Cardiac muscle cell (in vitro differentiated cells and primary cell): ENCODE data around the gene BLCAP. TPM values are rescaled to one million over a fixed set of nuclear protein-coding genes. Genes with fewer than 3 reads are reported as not detected.

Source experiments
- DNase-seq, 2 donors: peaks; one replicate each; pipeline versions ENCODE4 v3.0.0 to v3.0.0-alpha.2; 2010 to 2017; ENCODE audit warnings: low read depth in 1 of 2, low spot score in 1 of 2
- H3K27ac ChIP-seq: fragments of 200-600 bp; sonication (generic); 2 replicates; pipeline ENCODE4 v1.5.1; 2016
- H3K27me3 ChIP-seq: fragments of 200-600 bp; sonication (generic); 2 replicates; pipeline ENCODE4 v1.6.0; 2016; ENCODE audit warnings: control low read depth
- H3K36me3 ChIP-seq: fragments of 200-600 bp; sonication (generic); 2 replicates; pipeline ENCODE4 v1.5.1; 2016; ENCODE audit warnings: control low read depth
- H3K4me1 ChIP-seq: fragments of 200-600 bp; sonication (generic); 2 replicates; pipeline ENCODE4 v1.8.1; 2017; ENCODE audit warnings: low read depth, mild to moderate bottlenecking, mixed run types
- H3K4me3 ChIP-seq: fragments of 200-600 bp; sonication (generic); 2 replicates; pipeline ENCODE4 v1.5.1; 2016; ENCODE audit warnings: mild to moderate bottlenecking
- H3K9me3 ChIP-seq: fragments of 200-600 bp; sonication (generic); 2 replicates; pipeline ENCODE4 v1.5.1; 2017; ENCODE audit warnings: low read depth, mild to moderate bottlenecking, control low read depth
- CTCF ChIP-seq: IDR thresholded peaks from 2 replicates; pipeline ENCODE4 v1.5.1; 2012; ENCODE audit warnings: low read depth, mild to moderate bottlenecking, low read length
- polyA plus RNA-seq: library from polyadenylated mRNA; unstranded; fragments of >200 nt; fragmentation: Nextera tagmentation; extraction: Ambion mirVana; gene quantifications from 2 replicates; pipeline ENCODE4 v1.2.1, GENCODE V29; 2016
- total RNA-seq: library from RNA; depleted of rRNA; stranded (reverse); fragments of >200 nt; gene quantifications from 2 replicates; pipeline ENCODE4 v1.2.3, GENCODE V29; 2016

The BLCAP gene
- total and polyA plus RNA-seq, 2 experiments from 2014 or later, result 87.4 to 112 TPM

GRCh38 chr20:37480919-37481318 is 46.8 kb downstream of the BLCAP start:
- H3K27me3 ChIP-seq, result no peaks in the 10 kb centered on the region
- no peaks in the 10 kb centered on the region for H3K36me3 ChIP-seq
- no peak overlapping the region for H3K4me3 ChIP-seq
- no peaks in the 10 kb centered on the region for H3K4me1 ChIP-seq
- no peaks in the 10 kb centered on the region for H3K9me3 ChIP-seq
- H3K27ac ChIP-seq, result no peak overlapping the region
- TF ChIP-seq CTCF, result no peak
- no peak for DNase-seq

- no peaks in the 10 kb centered on the region for H3K27me3 ChIP-seq
- DNase-seq, result no peak
- H3K27ac ChIP-seq, result no peak overlapping the region
- no peaks in the 10 kb centered on the region for H3K36me3 ChIP-seq
- H3K9me3 ChIP-seq, result no peaks in the 10 kb centered on the region
- H3K4me1 ChIP-seq, result no peaks in the 10 kb centered on the region
- no peak overlapping the region for H3K4me3 ChIP-seq
- no peak for TF ChIP-seq CTCF
Measured at GRCh38 chr20:37479925-37480691, 47.6 kb downstream of the BLCAP start.

GRCh38 chr20:37479266-37479665 is 48.4 kb downstream of the BLCAP start:
- H3K9me3 ChIP-seq, result no peaks in the 10 kb centered on the region
- H3K27me3 ChIP-seq, result no peaks in the 10 kb centered on the region
- DNase-seq, result no peak
- H3K27ac ChIP-seq, result no peak overlapping the region
- H3K4me3 ChIP-seq, result no peak overlapping the region
- no peak for TF ChIP-seq CTCF
- no peaks in the 10 kb centered on the region for H3K4me1 ChIP-seq
- H3K36me3 ChIP-seq, result no peaks in the 10 kb centered on the region

- no peak for TF ChIP-seq CTCF
- Histone ChIP-seq H3K27me3 (no peaks in the 10 kb centered on the region), H3K36me3 (no peaks in the 10 kb centered on the region), H3K27ac (no peak overlapping the region), H3K9me3 (no peaks in the 10 kb centered on the region), H3K4me1 (no peaks in the 10 kb centered on the region), H3K4me3 (no peak overlapping the region)
- no peak for DNase-seq
Measured at GRCh38 chr20:37477041-37477440, 50.6 kb downstream of the BLCAP start.

- Histone ChIP-seq H3K27me3 (no peaks in the 10 kb centered on the region), H3K9me3 (no peaks in the 10 kb centered on the region), H3K27ac (no peak overlapping the region), H3K36me3 (no peaks in the 10 kb centered on the region), H3K4me3 (no peak overlapping the region), H3K4me1 (no peaks in the 10 kb centered on the region)
- no peak for TF ChIP-seq CTCF
- no peak for DNase-seq
Measured at GRCh38 chr20:37475252-37475651, 52.4 kb downstream of the BLCAP start.
